Fibroblast of lung (primary cell): Measurements from ENCODE around the gene NDUFAF8. TPM values are rescaled to one million over a fixed set of nuclear protein-coding genes. Genes with fewer than 3 reads are reported as not detected.
A peak's percentile ranks its signal among the peaks of the same experiment; 100 is the strongest.

Source experiments
- DNase-seq, 2 donors: peaks; one replicate each; pipeline versions ENCODE4 v3.0.0 to v3.0.0-alpha.2; 2010; ENCODE audit warnings: low read depth in 2 of 2
- H2AFZ ChIP-seq: 2 replicates; pipeline ENCODE4 v1.5.1; 2012; ENCODE audit warnings: low read length, control low read depth, inconsistent platforms
- H3K27ac ChIP-seq: 2 replicates; pipeline ENCODE4 v1.5.1; 2011; ENCODE audit warnings: low read length, control low read depth; ENCODE audit not compliant: insufficient read depth
- H3K27me3 ChIP-seq: 2 replicates; pipeline ENCODE4 v1.5.1; 2011; ENCODE audit warnings: mild to moderate bottlenecking, low read length; ENCODE audit not compliant: control insufficient read depth, insufficient read depth
- H3K36me3 ChIP-seq: 2 replicates; pipeline ENCODE4 v1.5.1; 2011; ENCODE audit warnings: low read length; ENCODE audit not compliant: control insufficient read depth, insufficient read depth
- H3K4me1 ChIP-seq: 2 replicates; pipeline ENCODE4 v1.5.1; 2011; ENCODE audit warnings: low read length; ENCODE audit not compliant: control insufficient read depth, insufficient read depth; ENCODE audit errors: extremely low read depth
- H3K4me2 ChIP-seq: 2 replicates; pipeline ENCODE4 v1.5.1; 2011; ENCODE audit warnings: low read length, control low read depth; ENCODE audit not compliant: insufficient read depth; ENCODE audit errors: extremely low read depth
- H3K4me3 ChIP-seq, 4 experiments: fragments of 200-600 bp in 1 of 4; sonication (generic) in 1 of 4; replicated peaks in 1 of 4; 2 replicates each; pipeline ENCODE4 v1.5.1; 2011 to 2016; ENCODE audit warnings: low read length in 4 of 4, low read depth in 3 of 4, mild to moderate bottlenecking in 3 of 4, control low read depth in 2 of 4, inconsistent platforms in 1 of 4, mixed read lengths in 1 of 4; ENCODE audit not compliant: insufficient read depth in 1 of 4; ENCODE audit errors: control extremely low read depth in 1 of 4
- H3K79me2 ChIP-seq: 2 replicates; pipeline ENCODE4 v1.5.1; 2012; ENCODE audit warnings: mild to moderate bottlenecking, low read length, inconsistent platforms; ENCODE audit not compliant: control insufficient read depth, insufficient read depth
- H3K9ac ChIP-seq: 2 replicates; pipeline ENCODE4 v1.5.1; 2011; ENCODE audit warnings: mild to moderate bottlenecking, low read length, control low read depth; ENCODE audit not compliant: insufficient read depth
- H3K9me3 ChIP-seq: 2 replicates; pipeline ENCODE4 v1.5.1; 2012; ENCODE audit warnings: low read depth, low read length; ENCODE audit not compliant: control insufficient read depth, insufficient read depth
- H4K20me1 ChIP-seq: 2 replicates; pipeline ENCODE4 v1.5.1; 2011; ENCODE audit warnings: low read length; ENCODE audit not compliant: control insufficient read depth, insufficient read depth; ENCODE audit errors: extremely low read depth
- EZH2 ChIP-seq: IDR thresholded peaks from 2 replicates; pipeline ENCODE4 v1.5.1; 2012; ENCODE audit warnings: low read length, control low read depth, mild to moderate bottlenecking; ENCODE audit errors: missing control alignments
- polyA plus RNA-seq, 2 donors: library from polyadenylated mRNA; depleted of rRNA in 1 of 2; stranded (reverse) in 1 of 2; unstranded in 1 of 2; fragments of >200 nt; gene quantifications; 2 replicates each; pipeline ENCODE4 v1.2.1, GENCODE V29; 2011 to 2012; ENCODE audit warnings: missing spikeins in 1 of 2
- total RNA-seq: library from RNA; depleted of rRNA; stranded (reverse); fragments of >200 nt; gene quantifications from 2 replicates; pipeline ENCODE4 v1.2.1, GENCODE V29; 2014
- TF ChIP-seq, protein P1 (sequence below), 2 donors: IDR thresholded peaks in 1 of 2; conservative IDR thresholded peaks in 1 of 2; 1 replicate in 1 of 2; 2 replicates in 1 of 2; pipeline ENCODE4 v1.5.1; 2011 to 2012; ENCODE audit warnings: low read length in 2 of 2, control low read depth in 1 of 2, inconsistent platforms in 1 of 2, low read depth in 1 of 2, mild to moderate bottlenecking in 1 of 2

Gene NDUFAF8
- total and polyA plus RNA-seq, 2 donors (not counting 1 experiment from before 2014, with no cell fraction given), result 41.9 to 102 TPM

DNA sequence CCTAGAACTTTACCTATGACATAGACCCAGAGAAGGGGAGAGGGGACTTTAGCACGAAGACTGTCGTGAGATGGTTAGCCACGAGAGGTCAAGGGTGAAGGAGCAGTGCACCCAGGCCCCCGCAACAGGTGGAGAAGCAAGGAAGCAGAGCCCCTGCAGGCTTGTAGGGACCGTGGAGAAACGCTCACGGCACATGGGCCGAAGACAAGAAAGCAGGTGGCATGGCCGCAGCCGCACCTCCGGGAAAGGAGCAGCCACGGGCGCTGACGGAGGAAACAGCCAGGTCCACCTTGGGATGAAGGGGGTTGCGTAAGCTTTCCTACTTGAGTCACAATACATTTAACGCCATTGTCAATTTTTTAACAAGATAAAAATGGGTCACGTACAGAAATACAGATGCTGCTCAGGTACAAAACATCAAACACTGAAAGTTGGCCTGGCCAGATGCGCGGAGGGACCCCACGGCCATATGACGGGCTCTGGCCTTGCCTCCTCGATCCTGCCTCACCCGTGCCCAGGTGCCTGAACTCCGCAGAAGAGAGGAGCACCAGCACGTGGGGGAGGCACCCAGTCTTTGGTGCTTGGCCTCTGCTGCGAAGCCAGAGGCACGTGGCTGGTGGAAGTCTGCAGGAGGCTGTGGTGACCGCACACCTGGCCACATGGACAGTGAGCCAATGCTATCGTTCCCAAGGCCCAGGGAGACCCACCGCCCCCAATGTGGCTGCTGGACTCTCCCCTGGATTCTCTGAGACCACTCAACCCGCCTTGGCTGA is 34.8 kb downstream of the NDUFAF8 start:
- H3K36me3 ChIP-seq, result peaks cover 16% of the 10 kb centered on the region
- no peaks in the 10 kb centered on the region for H3K27me3 ChIP-seq
- TF ChIP-seq EZH2, result no peak
- TF ChIP-seq, protein P1, sequence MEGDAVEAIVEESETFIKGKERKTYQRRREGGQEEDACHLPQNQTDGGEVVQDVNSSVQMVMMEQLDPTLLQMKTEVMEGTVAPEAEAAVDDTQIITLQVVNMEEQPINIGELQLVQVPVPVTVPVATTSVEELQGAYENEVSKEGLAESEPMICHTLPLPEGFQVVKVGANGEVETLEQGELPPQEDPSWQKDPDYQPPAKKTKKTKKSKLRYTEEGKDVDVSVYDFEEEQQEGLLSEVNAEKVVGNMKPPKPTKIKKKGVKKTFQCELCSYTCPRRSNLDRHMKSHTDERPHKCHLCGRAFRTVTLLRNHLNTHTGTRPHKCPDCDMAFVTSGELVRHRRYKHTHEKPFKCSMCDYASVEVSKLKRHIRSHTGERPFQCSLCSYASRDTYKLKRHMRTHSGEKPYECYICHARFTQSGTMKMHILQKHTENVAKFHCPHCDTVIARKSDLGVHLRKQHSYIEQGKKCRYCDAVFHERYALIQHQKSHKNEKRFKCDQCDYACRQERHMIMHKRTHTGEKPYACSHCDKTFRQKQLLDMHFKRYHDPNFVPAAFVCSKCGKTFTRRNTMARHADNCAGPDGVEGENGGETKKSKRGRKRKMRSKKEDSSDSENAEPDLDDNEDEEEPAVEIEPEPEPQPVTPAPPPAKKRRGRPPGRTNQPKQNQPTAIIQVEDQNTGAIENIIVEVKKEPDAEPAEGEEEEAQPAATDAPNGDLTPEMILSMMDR (conservative IDR thresholded peaks at IDR 0.05 in 1 of 2, IDR thresholded peaks at IDR 0.05 in 1 of 2; ENCODE audit: low read depth in 1 of 2, low read length in 2 of 2), result no peak

GRCh38 chr17:81274471-81274855 is 35.3 kb downstream of the NDUFAF8 start:
- Histone ChIP-seq H4K20me1 (no peaks in the 10 kb centered on the region), H2AFZ (no peak overlapping the region), H3K79me2 (peaks cover 1% of the 10 kb centered on the region), H3K36me3 (peaks cover 18% of the 10 kb centered on the region), H3K9me3 (no peaks in the 10 kb centered on the region), H3K4me1 (peaks cover 12% of the 10 kb centered on the region), H3K27ac (no peak overlapping the region), H3K9ac (no peak overlapping the region), H3K4me2 (no peak overlapping the region), H3K27me3 (no peaks in the 10 kb centered on the region), H3K4me3 (no peak overlapping the region)
- DNase-seq, result no peak
- TF ChIP-seq, protein P1 (conservative IDR thresholded peaks at IDR 0.05 in 1 of 2, IDR thresholded peaks at IDR 0.05 in 1 of 2; ENCODE audit: low read depth in 1 of 2, low read length in 2 of 2), result no peak
- TF ChIP-seq EZH2, result no peak

More for the DNA sequence above, 34.8 kb downstream of the NDUFAF8 start:
- Histone ChIP-seq H3K9me3 (no peaks in the 10 kb centered on the region), H3K4me3 (no peak overlapping the region), H3K9ac (no peak overlapping the region), H3K79me2 (peaks cover 1% of the 10 kb centered on the region), H3K4me1 (peaks cover 12% of the 10 kb centered on the region), H4K20me1 (no peaks in the 10 kb centered on the region), H3K4me2 (no peak overlapping the region), H3K27ac (no peak overlapping the region), H2AFZ (no peak overlapping the region)
- no peak for DNase-seq

DNA sequence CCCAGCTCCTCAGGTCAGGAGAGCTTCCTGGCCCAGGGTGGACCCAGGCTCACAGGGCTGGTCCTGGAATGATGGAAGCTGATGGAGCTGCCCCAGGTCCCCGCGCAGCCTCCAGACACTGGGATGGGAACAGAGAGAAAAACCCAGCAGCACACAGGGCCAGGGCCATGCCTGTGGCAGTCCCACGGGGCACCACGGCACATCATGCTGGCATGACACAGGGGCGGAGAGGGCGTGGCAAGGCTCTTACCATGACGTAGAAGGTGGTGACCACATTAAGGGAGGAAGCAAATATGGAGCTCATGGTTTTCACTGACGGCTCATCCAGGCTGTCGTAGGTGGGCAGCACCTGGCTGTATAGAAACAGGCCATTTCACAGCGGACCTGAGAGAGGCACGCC is 37.7 kb downstream of the NDUFAF8 start:
- peaks cover 12% of the 10 kb centered on the region for H3K4me1 ChIP-seq
- no peaks in the 10 kb centered on the region for H3K27me3 ChIP-seq
- H3K9me3 ChIP-seq, result no peaks in the 10 kb centered on the region
- TF ChIP-seq EZH2, result no peak
- TF ChIP-seq, protein P1 (conservative IDR thresholded peaks at IDR 0.05 in 1 of 2, IDR thresholded peaks at IDR 0.05 in 1 of 2; ENCODE audit: low read depth in 1 of 2, low read length in 2 of 2), result no peak
- H3K4me3 ChIP-seq, result no peak overlapping the region
- H3K79me2 ChIP-seq, result peaks cover 1% of the 10 kb centered on the region
- DNase-seq, result no peak
- no peak overlapping the region for H2AFZ ChIP-seq
- H3K9ac ChIP-seq, result no peak overlapping the region
- peak overlapping the region; percentile 32 for H3K27ac ChIP-seq
- H3K4me2 ChIP-seq, result peak overlapping the region; percentile 73
- peaks cover 18% of the 10 kb centered on the region for H3K36me3 ChIP-seq
- no peaks in the 10 kb centered on the region for H4K20me1 ChIP-seq
